Lower leg skin (tissue), 4 donors: ENCODE measurements around the gene SULF2. TPM values are rescaled to one million over a fixed set of nuclear protein-coding genes. Genes with fewer than 3 reads are reported as not detected.

Source experiments
- DNase-seq, 2 donors: peaks; one replicate each; pipeline ENCODE4 v3.0.0-alpha.2; 2019; ENCODE audit warnings: low spot score in 2 of 2
- H3K4me3 ChIP-seq: fragments of 200-600 bp; sonication (generic); 2 replicates; pipeline ENCODE4 v1.5.1; 2017; ENCODE audit warnings: mild to moderate bottlenecking, low read depth; ENCODE audit not compliant: poor library complexity, severe bottlenecking
- POLR2A ChIP-seq, 2 donors: fragments of 450-650 bp; IDR thresholded peaks; one replicate each; pipeline ENCODE4 v1.6.1; 2016 to 2017; ENCODE audit warnings: antibody characterized with exemption in 2 of 2, mild to moderate bottlenecking in 1 of 2, moderate library complexity in 1 of 2
- WGBS, 2 donors: methylation state at CpG; one replicate each; pipeline ENCODE4 v1.1.5; 2018; 5-methylcytosine and 5-hydroxymethylcytosine counted together
- intact Hi-C: fragments of 100-400 bp; cut with DNase I; formaldehyde crosslinking; loops from one replicate; pipeline ENCODE4 v1.15.0; 2023; ENCODE audit warnings: low total_unique reads
- total RNA-seq, 4 donors: library from RNA; depleted of rRNA; stranded (reverse); fragments of >200 nt; gene quantifications; one replicate each; pipeline ENCODE4 v1.1.0, GENCODE V29; 2016
- TF ChIP-seq, protein P1 (sequence below), 3 donors: fragments of 450-650 bp; IDR thresholded peaks; one replicate each; pipeline ENCODE4 v1.5.1; 2016; ENCODE audit warnings: antibody characterized with exemption in 3 of 3, mild to moderate bottlenecking in 3 of 3, moderate library complexity in 2 of 3

The SULF2 gene
- total RNA-seq, 4 donors from 2014 or later = 18.3 to 83.0 (median 28.0) TPM

DNA sequence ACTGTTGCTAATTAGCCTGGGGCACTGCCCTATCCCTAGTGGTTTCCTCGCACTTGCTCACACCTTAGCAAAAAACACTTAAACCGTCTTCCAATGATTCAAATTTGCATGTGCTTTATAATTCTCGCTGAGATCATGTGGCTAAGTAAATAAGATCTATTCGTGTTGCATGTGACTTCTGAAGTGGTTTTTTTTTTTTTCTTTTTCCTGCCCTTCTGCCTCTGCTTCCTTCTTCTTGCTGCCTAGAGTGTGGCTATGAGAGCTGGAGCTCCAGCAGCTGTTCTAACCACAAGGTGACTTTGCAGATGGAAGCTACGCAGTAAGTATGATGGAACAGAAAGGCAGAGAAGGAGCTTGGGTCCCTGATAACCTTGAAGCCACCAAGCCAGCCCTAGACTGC lies 36.5 kb downstream of the SULF2 start:
- TF ChIP-seq, protein P1, sequence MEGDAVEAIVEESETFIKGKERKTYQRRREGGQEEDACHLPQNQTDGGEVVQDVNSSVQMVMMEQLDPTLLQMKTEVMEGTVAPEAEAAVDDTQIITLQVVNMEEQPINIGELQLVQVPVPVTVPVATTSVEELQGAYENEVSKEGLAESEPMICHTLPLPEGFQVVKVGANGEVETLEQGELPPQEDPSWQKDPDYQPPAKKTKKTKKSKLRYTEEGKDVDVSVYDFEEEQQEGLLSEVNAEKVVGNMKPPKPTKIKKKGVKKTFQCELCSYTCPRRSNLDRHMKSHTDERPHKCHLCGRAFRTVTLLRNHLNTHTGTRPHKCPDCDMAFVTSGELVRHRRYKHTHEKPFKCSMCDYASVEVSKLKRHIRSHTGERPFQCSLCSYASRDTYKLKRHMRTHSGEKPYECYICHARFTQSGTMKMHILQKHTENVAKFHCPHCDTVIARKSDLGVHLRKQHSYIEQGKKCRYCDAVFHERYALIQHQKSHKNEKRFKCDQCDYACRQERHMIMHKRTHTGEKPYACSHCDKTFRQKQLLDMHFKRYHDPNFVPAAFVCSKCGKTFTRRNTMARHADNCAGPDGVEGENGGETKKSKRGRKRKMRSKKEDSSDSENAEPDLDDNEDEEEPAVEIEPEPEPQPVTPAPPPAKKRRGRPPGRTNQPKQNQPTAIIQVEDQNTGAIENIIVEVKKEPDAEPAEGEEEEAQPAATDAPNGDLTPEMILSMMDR (IDR thresholded peaks at IDR 0.05) = no peak
- no peak for TF ChIP-seq POLR2A (IDR thresholded peaks at IDR 0.05)
- DNase-seq = no peak
- 62 to 65% methylated on average over 5 of the region's 5 CpGs for WGBS, 2 donors
- intact Hi-C loops = no loop called here
- no peak overlapping the region for H3K4me3 ChIP-seq

DNA sequence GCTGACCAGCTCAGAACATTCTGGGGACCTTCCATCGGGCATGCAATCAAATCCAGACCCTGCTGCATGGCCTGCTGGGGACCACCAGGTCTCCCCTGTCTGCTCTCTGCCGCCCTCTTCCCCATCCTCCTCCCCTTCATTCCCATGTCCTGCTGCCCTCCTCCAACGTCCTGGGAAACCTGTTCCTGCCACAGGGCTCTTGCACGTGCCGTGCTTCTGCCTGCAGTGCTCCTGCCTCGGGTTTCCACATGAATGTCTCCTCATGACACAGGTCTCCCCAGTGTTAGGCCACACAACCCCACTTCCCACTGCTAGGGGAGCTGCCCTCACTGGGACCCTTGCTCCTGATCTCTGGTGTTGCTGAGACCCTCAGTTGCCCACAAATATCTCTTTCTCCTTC lies 37.2 kb downstream of the SULF2 start:
- DNase-seq = no peak
- 91 to 95% methylated on average over 6 of the region's 6 CpGs for WGBS, 2 donors
- no peak for TF ChIP-seq POLR2A (IDR thresholded peaks at IDR 0.05)
- TF ChIP-seq, protein P1 (IDR thresholded peaks at IDR 0.05) = no peak
- no peak overlapping the region for H3K4me3 ChIP-seq
- intact Hi-C loops = no loop called here

DNA sequence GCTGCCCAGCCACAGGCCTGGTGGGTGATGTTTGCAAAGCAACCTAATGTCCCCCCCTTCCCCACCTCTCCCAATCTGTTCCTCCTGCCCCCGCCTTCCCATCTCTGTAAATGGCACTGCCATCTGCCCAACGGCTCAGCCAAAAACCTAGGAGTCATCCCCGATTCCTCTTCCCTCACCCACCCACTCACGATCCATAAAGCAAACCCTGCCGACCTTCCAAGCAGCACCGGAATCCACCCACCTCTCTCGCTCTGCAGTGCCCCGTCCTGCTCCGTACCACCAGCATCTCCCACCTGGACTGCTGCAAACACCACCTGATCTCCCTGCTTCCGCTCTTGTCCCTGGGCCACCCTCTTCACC lies 37.6 kb downstream of the SULF2 start:
- WGBS, 2 donors = 93 to 94% methylated on average over 10 of the region's 10 CpGs
- TF ChIP-seq, protein P1 (IDR thresholded peaks at IDR 0.05) = no peak
- no peak for TF ChIP-seq POLR2A (IDR thresholded peaks at IDR 0.05)
- DNase-seq = no peak
- no peak overlapping the region for H3K4me3 ChIP-seq
- intact Hi-C loops = no loop called here

DNA sequence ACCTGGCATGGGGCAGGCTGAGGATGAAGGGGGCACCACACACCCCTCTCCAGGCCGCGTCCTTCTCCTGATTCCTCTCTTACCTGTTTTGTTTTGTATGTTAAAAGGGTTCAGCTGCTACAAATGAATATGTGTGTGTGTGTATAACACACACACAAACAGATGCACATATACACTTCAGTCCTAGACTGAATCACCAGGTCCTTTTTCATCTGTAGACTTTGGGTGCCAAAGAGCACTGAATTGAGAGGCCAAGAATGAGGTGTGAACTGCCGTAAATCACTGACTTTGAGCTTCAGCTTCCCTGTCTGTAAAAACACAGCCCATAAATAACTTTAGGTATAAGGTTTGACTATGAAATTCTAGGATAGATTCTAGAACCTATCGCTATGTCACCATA lies 40.5 kb downstream of the SULF2 start:
- DNase-seq = no peak
- TF ChIP-seq, protein P1 (IDR thresholded peaks at IDR 0.05) = no peak
- no peak for TF ChIP-seq POLR2A (IDR thresholded peaks at IDR 0.05)
- H3K4me3 ChIP-seq = no peak overlapping the region
- WGBS, 2 donors = 95 to 98% methylated on average over 4 of the region's 4 CpGs
- intact Hi-C loops = no loop called here

DNA sequence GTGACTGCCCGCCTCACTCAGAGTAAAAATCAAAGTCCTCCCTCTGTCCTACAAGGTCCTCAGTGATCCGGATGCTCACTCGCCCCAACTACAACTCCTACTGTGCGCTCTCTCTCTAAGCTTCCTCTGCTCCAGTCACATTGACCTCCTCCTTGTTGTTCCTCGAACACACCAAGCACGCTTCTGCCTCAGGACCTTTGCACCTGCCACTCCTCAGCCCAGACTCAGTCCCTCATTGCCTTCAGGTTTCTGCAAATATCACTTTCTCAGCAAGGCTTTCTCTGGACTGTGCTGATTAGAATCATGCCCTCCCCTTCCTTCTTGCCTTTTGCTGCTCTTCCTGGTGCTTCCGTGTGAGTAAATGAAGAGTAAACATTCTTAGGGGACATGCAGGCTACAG lies 41.6 kb downstream of the SULF2 start:
- intact Hi-C loops = no loop called here
- DNase-seq = no peak
- no peak overlapping the region for H3K4me3 ChIP-seq
- no peak for TF ChIP-seq POLR2A (IDR thresholded peaks at IDR 0.05)
- TF ChIP-seq, protein P1 (IDR thresholded peaks at IDR 0.05) = no peak
- whole genome bisulfite sequencing, 2 donors = 96 to 97% methylated on average over 7 of the region's 7 CpGs
